H1 (cell line): ENCODE results near the gene NMT2. TPM values are rescaled to one million over a fixed set of nuclear protein-coding genes. Genes with fewer than 3 reads are reported as not detected.

ENCODE experiments used
- CTCF ChIA-PET: fragments of 300-600 bp; sonication (Branson Sonifier 250); formaldehyde crosslinking; loops from one replicate; lab custom pipeline; 2021; ENCODE audit not compliant: partially characterized antibody; lab: Charles Lee
- POLR2A ChIA-PET: fragments of 300-600 bp; sonication (Branson Sonifier 250); formaldehyde crosslinking; loops from one replicate; lab custom pipeline; 2021; ENCODE audit warnings: inconsistent platforms; ENCODE audit not compliant: partially characterized antibody; lab: Charles Lee
- DNase-seq, 2 experiments: peaks; one replicate each; pipeline versions ENCODE4 v3.0.0 to v3.0.0-alpha.2; 2010 to 2022; ENCODE audit warnings: low spot score in 2 of 2, low read depth in 1 of 2, mixed read lengths in 1 of 2
- FAIRE-seq: peaks from 2 replicates; lab custom pipeline; 2011; peaks lifted over from hg19 to GRCh38; lab: Jason Lieb, UNC
- H2AFZ ChIP-seq: 2 replicates; pipeline ENCODE4 v1.8.1; 2012; ENCODE audit warnings: low read length, inconsistent platforms
- H2AK5ac ChIP-seq: 2 replicates; pipeline ENCODE4 v1.6.1; 2013; ENCODE audit warnings: low read depth, low read length
- H2BK120ac ChIP-seq: replicated peaks from 2 replicates; pipeline ENCODE3; 2013; ENCODE audit warnings: low read depth, low read length, inconsistent platforms
- H2BK12ac ChIP-seq: 2 replicates; pipeline ENCODE4 v1.6.1; 2013; ENCODE audit warnings: low read depth, low read length
- H2BK15ac ChIP-seq: 2 replicates; pipeline ENCODE4 v1.6.1; 2013; ENCODE audit warnings: low read length
- H2BK20ac ChIP-seq: 2 replicates; pipeline ENCODE4 v1.6.1; 2013; ENCODE audit warnings: low read length
- H2BK5ac ChIP-seq: 2 replicates; pipeline ENCODE4 v1.6.1; 2013; ENCODE audit warnings: low read depth, low read length
- H3K14ac ChIP-seq: 2 replicates; pipeline ENCODE4 v1.6.1; 2013; ENCODE audit warnings: inconsistent platforms; ENCODE audit not compliant: insufficient read length
- H3K18ac ChIP-seq: 2 replicates; pipeline ENCODE4 v1.6.1; 2013; ENCODE audit warnings: low read length; ENCODE audit errors: extremely low read depth
- H3K23ac ChIP-seq: 2 replicates; pipeline ENCODE4 v1.6.1; 2013; ENCODE audit warnings: inconsistent platforms; ENCODE audit not compliant: insufficient read length
- H3K23me2 ChIP-seq: 2 replicates; pipeline ENCODE4 v1.6.1; 2013; ENCODE audit warnings: low read depth, low read length
- H3K27ac ChIP-seq: 2 replicates; pipeline ENCODE4 v1.6.1; 2011; ENCODE audit warnings: low read depth, low read length, inconsistent platforms
- H3K27me3 ChIP-seq, 4 experiments: replicated peaks in 1 of 4; 1 replicate in 1 of 4; 2 replicates in 3 of 4; pipeline versions ENCODE4 v1.6.1 to v1.8.1; 2011 to 2013; ENCODE audit warnings: low read length in 3 of 4, mild to moderate bottlenecking in 3 of 4, inconsistent platforms in 2 of 4, mixed read lengths in 2 of 4, moderate library complexity in 1 of 4; ENCODE audit not compliant: control insufficient read depth in 3 of 4, insufficient read depth in 3 of 4; ENCODE audit errors: extremely low read depth in 1 of 4
- H3K36me3 ChIP-seq, 4 experiments: 2 replicates each; pipeline versions ENCODE4 v1.6.1 to v1.8.1; 2011 to 2013; ENCODE audit warnings: mild to moderate bottlenecking in 4 of 4, low read length in 3 of 4, moderate library complexity in 2 of 4, control low read depth in 1 of 4, inconsistent platforms in 1 of 4; ENCODE audit not compliant: insufficient read depth in 4 of 4, control insufficient read depth in 2 of 4
- H3K4ac ChIP-seq: replicated peaks from 2 replicates; pipeline ENCODE3; 2013; ENCODE audit warnings: low read length, low read depth, mixed read lengths, inconsistent platforms; ENCODE audit not compliant: insufficient read length
- H3K4me1 ChIP-seq, 4 experiments: replicated peaks in 1 of 4; 1 replicate in 1 of 4; 2 replicates in 3 of 4; pipeline versions ENCODE4 v1.6.1 to v1.8.1; 2011 to 2013; ENCODE audit warnings: low read length in 3 of 4, inconsistent platforms in 2 of 4, mixed read lengths in 1 of 4; ENCODE audit not compliant: insufficient read depth in 4 of 4, control insufficient read depth in 3 of 4
- H3K4me2 ChIP-seq, 2 experiments: 2 replicates each; pipeline versions ENCODE4 v1.6.1 to v1.8.1; 2011 to 2013; ENCODE audit warnings: low read depth in 2 of 2, low read length in 2 of 2, control low read depth in 1 of 2, inconsistent platforms in 1 of 2, mild to moderate bottlenecking in 1 of 2; ENCODE audit not compliant: insufficient read depth in 1 of 2
- H3K4me3 ChIP-seq, 4 experiments: fragments of 200-600, 300-600 bp in 1 of 4; sonication (generic), shearing (Covaris generic), sonication (Bioruptor Twin) in 1 of 4; 2 replicates each; pipeline versions ENCODE4 v1.5.1 to v1.8.1; 2011 to 2016; ENCODE audit warnings: low read length in 4 of 4, low read depth in 3 of 4, control low read depth in 2 of 4, inconsistent platforms in 2 of 4, mild to moderate bottlenecking in 2 of 4, mixed read lengths in 1 of 4, moderate library complexity in 1 of 4; ENCODE audit not compliant: insufficient read depth in 2 of 4; ENCODE audit errors: extremely low read depth in 1 of 4
- H3K56ac ChIP-seq: replicated peaks from 2 replicates; pipeline ENCODE3; 2013; ENCODE audit warnings: low read depth, mild to moderate bottlenecking, mixed read lengths, low read length, inconsistent platforms; ENCODE audit not compliant: insufficient read length
- H3K79me1 ChIP-seq: 2 replicates; pipeline ENCODE4 v1.6.1; 2013; ENCODE audit warnings: low read depth, low read length, control low read depth
- H3K79me2 ChIP-seq, 2 experiments: 2 replicates each; pipeline versions ENCODE4 v1.6.1 to v1.8.1; 2012 to 2013; ENCODE audit warnings: low read length in 2 of 2, mild to moderate bottlenecking in 2 of 2, inconsistent platforms in 1 of 2; ENCODE audit not compliant: insufficient read depth in 2 of 2, control insufficient read depth in 1 of 2
- H3K9ac ChIP-seq, 4 experiments: replicated peaks in 1 of 4; 1 replicate in 1 of 4; 2 replicates in 3 of 4; pipeline versions ENCODE4 v1.6.1 to v1.8.1; 2011 to 2013; ENCODE audit warnings: low read depth in 3 of 4, low read length in 3 of 4, control low read depth in 2 of 4, mild to moderate bottlenecking in 2 of 4, moderate library complexity in 2 of 4, inconsistent platforms in 1 of 4; ENCODE audit errors: extremely low read depth in 1 of 4
- H3K9me3 ChIP-seq, 2 experiments: 2 replicates each; pipeline versions ENCODE4 v1.6.1 to v1.8.1; 2012 to 2013; ENCODE audit warnings: mild to moderate bottlenecking in 2 of 2, moderate library complexity in 2 of 2, control low read depth in 1 of 2, inconsistent platforms in 1 of 2, low read depth in 1 of 2, low read length in 1 of 2, mixed read lengths in 1 of 2; ENCODE audit not compliant: insufficient read depth in 2 of 2
- H4K20me1 ChIP-seq, 2 experiments: replicated peaks in 1 of 2; 2 replicates each; pipeline versions ENCODE3 to v1.8.1; 2011 to 2013; ENCODE audit warnings: inconsistent platforms in 2 of 2, low read length in 2 of 2, mild to moderate bottlenecking in 1 of 2; ENCODE audit not compliant: insufficient read depth in 2 of 2, control insufficient read depth in 1 of 2
- H4K5ac ChIP-seq: 2 replicates; pipeline ENCODE4 v1.6.1; 2013; ENCODE audit warnings: low read length, low read depth, mixed read lengths, inconsistent platforms; ENCODE audit not compliant: insufficient read length
- H4K8ac ChIP-seq: 2 replicates; pipeline ENCODE4 v1.8.0; 2013; ENCODE audit warnings: mild to moderate bottlenecking, moderate library complexity, low read length, inconsistent platforms; ENCODE audit not compliant: insufficient read depth; ENCODE audit errors: extremely low read depth
- H4K91ac ChIP-seq: replicated peaks from 2 replicates; pipeline ENCODE3; 2013; ENCODE audit warnings: low read length, mixed read lengths, inconsistent platforms; ENCODE audit not compliant: insufficient read length
- HDAC2 ChIP-seq, 2 experiments: fragments of 300-600 bp in 1 of 2; sonication (generic) in 1 of 2; IDR thresholded peaks; 2 replicates each; pipeline ENCODE4 v1.6.1; 2011 to 2012; ENCODE audit warnings: low read depth in 2 of 2, low read length in 2 of 2, mild to moderate bottlenecking in 2 of 2, moderate library complexity in 2 of 2, borderline replicate concordance in 1 of 2, inconsistent platforms in 1 of 2
- SUZ12 ChIP-seq: fragments of 200-600 bp; sonication (generic); IDR thresholded peaks from 2 replicates; pipeline ENCODE4 v1.6.1; 2012; ENCODE audit warnings: mild to moderate bottlenecking, inconsistent platforms, low read length, moderate library complexity, mixed read lengths
- WGBS, 2 experiments: shearing (Covaris generic) in 1 of 2; methylation state at CpG; one replicate each; pipeline versions ENCODE4 v1.1.6 to v1.1.7; 2013 to 2015; ENCODE audit warnings: low lambda C conversion rate in 2 of 2, mixed read lengths in 2 of 2, inconsistent platforms in 1 of 2, low coverage in 1 of 2, missing lambda C conversion rate in 1 of 2; ENCODE audit not compliant: insufficient replicate concordance in 2 of 2, insufficient coverage in 1 of 2, insufficient read length in 1 of 2; ENCODE audit errors: extremely low coverage in 1 of 2, missing lambda C conversion rate in 1 of 2; 5-methylcytosine and 5-hydroxymethylcytosine counted together
- polyA plus RNA-seq, 7 experiments: library from polyadenylated mRNA; depleted of rRNA in 3 of 7; stranded (reverse) in 5 of 7; unstranded in 2 of 7; fragments of >200 nt in 5 of 7; fragments of 200-250 nt in 2 of 7; gene quantifications; 1 replicate in 5 of 7; 2 replicates in 1 of 7; 4 replicates in 1 of 7; pipeline versions ENCODE4 v1.2.1 to v1.2.3, GENCODE V29; 2011 to 2013; ENCODE audit warnings: missing spikeins in 2 of 7, mixed read lengths in 2 of 7
- total RNA-seq: library from RNA; stranded (reverse); fragmentation: NEBNext Ultra II Directional; extraction: Animal tissue kit (Norgen Biotek cat#: 25700); gene quantifications from 2 replicates; pipeline ENCODE4 v1.2.1, GENCODE V29; 2021
- TF ChIP-seq, protein P1 (sequence below), 3 experiments: IDR thresholded peaks; 1 replicate in 2 of 3; 2 replicates in 1 of 3; pipeline versions ENCODE4 v1.5.1 to v1.6.1; 2011; ENCODE audit warnings: low read length in 3 of 3, mild to moderate bottlenecking in 3 of 3, inconsistent platforms in 2 of 3, low read depth in 1 of 3, moderate library complexity in 1 of 3; ENCODE audit not compliant: insufficient read depth in 1 of 3; ENCODE audit errors: control extremely low read depth in 1 of 3

NMT2 gene
- total and polyA plus RNA-seq, 2 of the 8 experiments (the other 6 are each of a cell fraction or from before 2014, with no cell fraction given), result 4.4 to 15.4 TPM

GRCh38 chr10:15131330-15131729, 37.2 kb downstream of the NMT2 start:
- Histone ChIP-seq H4K20me1 (no peaks in the 10 kb centered on the region), H2AFZ (no peak overlapping the region), H3K18ac (no peak overlapping the region), H2BK5ac (no peak overlapping the region), H2BK120ac (no peak overlapping the region), H3K79me2 (no peaks in the 10 kb centered on the region), H3K56ac (no peak overlapping the region), H3K14ac (no peak overlapping the region), H3K4me3 (no peak overlapping the region), H3K79me1 (no peaks in the 10 kb centered on the region), H3K9ac (no peak overlapping the region), H4K91ac (no peak overlapping the region), H3K27me3 (no peaks in the 10 kb centered on the region), H3K9me3 (no peaks in the 10 kb centered on the region), H3K4me2 (no peak overlapping the region), H4K8ac (no peak overlapping the region), H2BK15ac (no peak overlapping the region), H4K5ac (no peak overlapping the region), H3K4ac (no peak overlapping the region), H3K4me1 (no peaks in the 10 kb centered on the region), H3K23me2 (no peaks in the 10 kb centered on the region), H2AK5ac (no peak overlapping the region), H2BK20ac (no peak overlapping the region), H2BK12ac (no peak overlapping the region)
- no peak for DNase-seq
- ChIA-PET POLR2A (no interaction called here), CTCF (interaction anchor here (0.6 to 1.8 kb wide), 4 partner anchors 10 to 159 kb away, joined by 3 to 6 read pairs (median 3); no protein-coding TSS in a partner anchor)
- FAIRE-seq, result no peak
- WGBS, 2 experiments, result 97% methylated on average over 5 of the region's 5 CpGs; no CpG with 5 or more reads in 1 of the 2 experiments
- no peak for TF ChIP-seq SUZ12
- TF ChIP-seq HDAC2 (IDR thresholded peaks at IDR 0.05; ENCODE audit: borderline replicate concordance in 1 of 2, low read depth in 2 of 2, low read length in 2 of 2), result no peak
- TF ChIP-seq, protein P1, sequence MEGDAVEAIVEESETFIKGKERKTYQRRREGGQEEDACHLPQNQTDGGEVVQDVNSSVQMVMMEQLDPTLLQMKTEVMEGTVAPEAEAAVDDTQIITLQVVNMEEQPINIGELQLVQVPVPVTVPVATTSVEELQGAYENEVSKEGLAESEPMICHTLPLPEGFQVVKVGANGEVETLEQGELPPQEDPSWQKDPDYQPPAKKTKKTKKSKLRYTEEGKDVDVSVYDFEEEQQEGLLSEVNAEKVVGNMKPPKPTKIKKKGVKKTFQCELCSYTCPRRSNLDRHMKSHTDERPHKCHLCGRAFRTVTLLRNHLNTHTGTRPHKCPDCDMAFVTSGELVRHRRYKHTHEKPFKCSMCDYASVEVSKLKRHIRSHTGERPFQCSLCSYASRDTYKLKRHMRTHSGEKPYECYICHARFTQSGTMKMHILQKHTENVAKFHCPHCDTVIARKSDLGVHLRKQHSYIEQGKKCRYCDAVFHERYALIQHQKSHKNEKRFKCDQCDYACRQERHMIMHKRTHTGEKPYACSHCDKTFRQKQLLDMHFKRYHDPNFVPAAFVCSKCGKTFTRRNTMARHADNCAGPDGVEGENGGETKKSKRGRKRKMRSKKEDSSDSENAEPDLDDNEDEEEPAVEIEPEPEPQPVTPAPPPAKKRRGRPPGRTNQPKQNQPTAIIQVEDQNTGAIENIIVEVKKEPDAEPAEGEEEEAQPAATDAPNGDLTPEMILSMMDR (IDR thresholded peaks at IDR 0.05; ENCODE audit: control extremely low read depth in 1 of 3, insufficient read depth in 1 of 3, low read depth in 1 of 3, low read length in 3 of 3), result no peak
- TF ChIP-seq, all 59 proteins: peak for 0
- no peak overlapping the region for H3K23ac ChIP-seq
- peaks cover 0 to 17% (median 12%) of the 10 kb centered on the region in 4 experiments; a peak in 6 of 8 replicates for H3K36me3 ChIP-seq
- no peak overlapping the region for H3K27ac ChIP-seq
